Caki2 (cell line): ENCODE data around the gene PITPNM3. TPM values are rescaled to one million over a fixed set of nuclear protein-coding genes. Genes with fewer than 3 reads are reported as not detected.
"Not testable (repeated sequence)": the region's sequence is repeated elsewhere in the genome, so short reads cannot be mapped to it uniquely, and the experiment has no call there.

Source experiments
- DNase-seq: peaks from one replicate; pipeline ENCODE4 v3.0.0-alpha.2; 2015; ENCODE audit warnings: low read depth
- in situ Hi-C: cut with HindIII; loops from 2 replicates; pipeline ENCODE4 v1.10.0; 2016; ENCODE audit warnings: low sequenced_read_pairs, low pct_unique_long_range_greater_than_20kb, mixed read lengths
- total RNA-seq: library from RNA; depleted of rRNA; stranded (reverse); fragments of >200 nt; shearing (Covaris generic); gene quantifications from 2 replicates; pipeline ENCODE4 v1.2.3, GENCODE V29; 2014; ENCODE audit warnings: low replicate concordance

PITPNM3 gene
- total RNA-seq, 1 experiment from 2014 or later = 2.2 TPM

DNA sequence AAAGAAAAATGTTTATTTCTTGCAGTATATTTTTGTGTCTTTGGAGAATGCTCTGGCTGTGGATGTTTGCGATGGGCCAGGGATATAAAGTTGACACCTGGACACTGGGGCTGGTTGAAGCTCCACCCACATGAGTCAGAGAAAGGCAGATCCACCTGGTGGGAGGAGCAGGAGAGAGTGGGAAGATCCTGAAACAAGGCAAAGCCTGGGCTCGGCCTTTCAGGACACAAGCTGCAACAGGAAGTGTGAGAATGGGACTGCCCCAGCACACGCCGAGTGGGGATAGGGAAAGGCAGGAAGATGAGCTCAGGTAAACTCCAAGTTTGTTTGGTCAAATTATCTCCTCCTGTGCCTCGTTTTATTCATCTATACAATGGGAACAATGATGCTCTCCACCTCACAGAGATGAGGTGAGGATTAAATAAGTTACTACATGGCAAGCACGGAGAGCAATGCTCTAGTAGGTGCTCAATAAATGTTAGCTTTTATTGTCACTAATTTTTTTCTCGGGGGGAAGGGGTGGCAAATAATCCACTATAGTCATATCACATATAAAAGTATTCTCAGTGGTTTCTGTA lies 21.4 kb upstream of the PITPNM3 start:
- DNase-seq = peak; percentile 19
- in situ Hi-C loops = no loop called here

DNA sequence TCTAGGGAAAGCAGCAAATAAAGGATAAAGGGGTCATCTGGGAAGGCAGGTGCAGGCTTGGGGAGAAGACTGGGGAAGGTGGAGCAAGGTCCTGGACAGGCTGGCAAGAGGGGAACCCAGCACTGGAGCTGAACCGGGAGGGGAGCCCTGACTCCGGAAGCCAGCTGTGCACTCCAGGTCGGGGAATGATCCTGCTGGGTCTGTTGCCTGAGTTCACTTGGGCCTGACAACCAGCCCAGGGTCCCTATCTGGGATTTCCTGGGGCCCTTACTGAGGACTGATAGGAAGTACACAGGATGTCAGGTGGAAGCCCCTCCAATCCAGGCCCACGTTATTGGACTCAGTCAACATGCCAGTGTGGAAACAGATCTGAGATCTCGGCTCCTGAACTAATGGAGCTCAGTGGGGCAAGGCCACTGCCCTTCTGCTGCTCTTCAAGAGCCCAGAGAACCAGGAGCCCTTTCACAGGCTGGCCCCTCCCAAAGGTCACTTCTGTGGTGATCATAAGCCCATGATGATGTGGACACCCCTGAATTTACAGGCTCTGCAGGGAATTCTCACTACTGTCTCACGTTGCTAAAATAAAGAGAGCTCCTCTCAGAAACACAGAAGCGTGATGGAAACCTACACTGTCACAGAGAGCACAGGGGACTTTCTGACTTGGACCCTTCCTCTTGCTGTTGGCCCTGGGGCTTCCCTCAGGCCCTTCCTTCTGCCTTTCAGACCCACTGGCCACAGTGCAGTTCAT lies 19.9 kb upstream of the PITPNM3 start:
- no peak for DNase-seq
- in situ Hi-C loops = no loop called here

DNA sequence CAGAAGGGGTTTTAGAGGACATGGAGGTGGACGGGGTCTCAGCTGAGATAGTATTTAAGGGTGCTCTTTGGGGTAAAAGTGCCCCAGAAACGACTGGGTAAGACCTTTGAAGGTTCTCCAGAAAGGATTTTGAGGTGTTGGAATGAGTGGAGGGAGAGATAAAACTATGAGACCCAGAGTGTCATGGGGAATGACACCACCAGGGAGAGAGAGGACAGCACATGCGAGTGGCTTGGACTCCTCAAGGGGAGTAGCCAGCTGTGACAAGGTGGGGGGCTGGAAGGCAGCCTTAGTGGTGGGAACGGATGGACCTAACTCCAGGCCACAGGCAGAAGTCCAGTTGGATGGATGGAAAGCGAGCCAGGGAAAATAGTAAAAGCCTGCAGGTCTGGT lies 19.2 kb upstream of the PITPNM3 start:
- no peak for DNase-seq
- in situ Hi-C loops = no loop called here

DNA sequence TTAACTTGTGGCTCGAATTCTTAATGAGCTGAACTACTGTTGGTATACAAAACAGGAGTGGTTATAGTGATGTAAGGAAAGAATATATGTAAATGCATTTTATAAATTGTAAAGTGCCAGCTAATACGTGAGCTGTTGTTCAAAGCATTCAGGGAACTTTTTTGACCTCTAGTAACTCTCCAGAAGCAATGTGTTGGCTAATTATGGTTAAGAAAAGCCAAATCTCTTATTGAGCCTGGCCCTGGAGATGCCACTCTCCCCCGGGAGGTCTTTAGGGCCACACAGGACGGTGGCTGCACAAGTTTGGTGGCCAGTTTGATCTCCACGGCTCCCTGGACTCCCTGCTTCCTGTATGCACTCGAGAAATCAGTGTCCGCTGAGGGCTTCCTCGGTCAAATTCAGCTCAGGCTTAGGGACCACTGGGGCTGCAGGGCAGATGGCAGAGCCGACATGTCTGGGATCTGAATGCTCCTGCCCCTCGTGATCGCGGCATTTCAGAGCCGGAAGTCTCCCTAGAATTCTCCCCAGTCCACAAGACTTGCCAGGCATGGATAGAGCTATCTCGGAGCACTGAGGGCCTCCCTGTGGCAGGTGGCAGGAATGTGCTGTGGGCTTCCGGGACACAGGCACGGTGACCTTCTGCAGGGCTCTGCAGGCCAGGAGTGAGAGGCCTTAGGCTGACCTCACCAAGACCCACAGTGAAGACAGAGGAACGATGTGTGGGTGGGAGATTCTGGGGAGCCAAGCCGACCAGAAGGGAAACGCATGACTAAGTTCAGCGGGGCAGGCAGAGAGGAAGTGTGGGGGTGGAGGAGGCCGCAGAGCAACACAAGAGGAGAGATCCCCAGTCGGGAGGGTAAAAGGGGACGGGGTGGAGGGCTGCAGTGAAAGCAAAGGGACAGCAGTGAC lies 18.6 kb upstream of the PITPNM3 start:
- in situ Hi-C loops = no loop called here
- no peak for DNase-seq

DNA sequence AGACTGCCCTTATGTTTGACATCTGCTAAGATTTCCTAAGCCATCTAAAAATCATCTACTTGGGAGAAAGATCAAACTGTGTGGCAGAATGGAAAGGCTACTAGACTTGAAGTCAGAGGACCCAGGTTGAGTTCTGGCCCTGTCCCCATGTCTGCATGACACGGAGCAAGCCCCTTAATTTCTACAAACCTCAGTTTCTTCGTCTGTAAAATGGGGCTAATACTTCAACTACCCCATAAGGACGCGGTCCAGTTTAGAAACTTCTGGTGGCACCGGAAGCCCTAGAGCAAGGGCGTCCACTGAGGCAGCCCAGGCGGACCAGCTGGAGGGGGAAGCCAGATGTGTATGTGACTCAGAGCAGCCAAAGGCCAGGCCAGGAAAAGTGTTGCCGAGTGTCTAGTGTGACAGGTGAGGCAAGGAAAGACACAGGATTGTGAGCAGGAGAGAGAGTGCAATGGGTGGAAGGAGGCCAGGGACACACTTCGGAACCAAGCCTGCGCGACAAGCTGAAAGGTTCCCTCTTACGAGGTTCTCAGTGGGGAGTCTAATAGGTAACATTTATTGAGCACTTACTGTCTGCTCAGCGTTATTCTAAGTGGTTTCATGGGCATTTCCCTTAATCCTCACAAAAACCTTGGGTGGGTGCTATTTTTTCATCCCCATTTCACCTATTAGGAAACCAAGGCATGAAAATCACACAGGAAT lies 17.8 kb upstream of the PITPNM3 start:
- DNase-seq = no peak
- in situ Hi-C loops = no loop called here

DNA sequence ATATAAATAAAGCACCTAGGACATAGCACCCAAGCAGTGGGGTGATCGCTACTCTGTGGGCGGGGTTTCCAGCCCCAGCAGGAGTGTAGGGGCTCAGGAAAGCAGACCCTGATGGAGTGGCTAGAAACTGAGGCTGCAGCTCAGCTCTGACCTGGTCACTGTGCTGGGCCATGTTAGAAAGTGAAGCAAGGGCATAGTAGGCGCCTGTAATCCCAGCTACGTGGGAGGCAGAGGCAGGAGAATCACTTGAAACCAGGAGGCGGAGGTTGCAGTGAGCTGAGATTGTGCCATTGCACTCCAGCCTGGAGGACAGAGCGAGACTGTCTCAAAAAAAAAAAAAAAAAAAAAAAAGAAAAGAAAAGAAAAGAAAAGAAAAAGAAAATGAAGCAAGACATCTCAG lies 17.1 kb upstream of the PITPNM3 start:
- in situ Hi-C loops, DNase-seq: not testable (repeated sequence)

DNA sequence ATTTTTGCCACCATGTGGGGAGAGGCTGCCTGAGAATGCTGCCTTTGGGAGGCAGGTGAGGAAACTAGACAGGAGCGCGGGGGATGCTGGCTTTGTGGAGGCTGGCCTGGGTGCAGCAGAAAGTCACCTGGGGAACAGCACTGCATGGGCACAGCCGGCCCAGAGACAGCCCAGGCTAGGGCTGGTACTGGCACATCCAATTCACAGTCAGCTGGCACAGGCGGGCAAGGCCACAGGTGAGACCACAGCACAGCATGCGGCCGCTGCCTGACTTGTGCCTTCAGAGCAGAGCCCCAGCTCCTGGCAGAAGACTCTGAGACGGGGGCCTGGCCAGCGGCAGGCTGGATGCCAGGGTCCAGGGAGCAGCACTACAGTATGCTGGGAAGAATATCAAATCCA lies 16.6 kb upstream of the PITPNM3 start:
- no peak for DNase-seq
- in situ Hi-C loops = no loop called here

DNA sequence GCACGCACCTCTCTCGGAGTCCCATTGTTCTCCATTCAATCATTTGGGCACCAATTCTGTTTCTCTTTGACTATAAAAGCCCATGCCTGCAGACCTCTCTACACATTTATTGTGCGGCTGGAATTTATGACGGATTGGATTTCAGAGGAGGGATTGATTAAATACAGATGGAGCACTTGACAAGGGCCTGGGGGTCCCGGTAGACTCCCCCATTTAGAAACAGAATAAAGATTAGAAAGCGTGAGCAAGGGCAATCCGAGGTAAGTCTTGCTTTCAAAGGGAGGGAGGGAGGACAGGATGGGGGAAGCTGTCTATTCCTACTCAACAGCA lies 15.1 kb upstream of the PITPNM3 start:
- in situ Hi-C loops = no loop called here
- DNase-seq = no peak

DNA sequence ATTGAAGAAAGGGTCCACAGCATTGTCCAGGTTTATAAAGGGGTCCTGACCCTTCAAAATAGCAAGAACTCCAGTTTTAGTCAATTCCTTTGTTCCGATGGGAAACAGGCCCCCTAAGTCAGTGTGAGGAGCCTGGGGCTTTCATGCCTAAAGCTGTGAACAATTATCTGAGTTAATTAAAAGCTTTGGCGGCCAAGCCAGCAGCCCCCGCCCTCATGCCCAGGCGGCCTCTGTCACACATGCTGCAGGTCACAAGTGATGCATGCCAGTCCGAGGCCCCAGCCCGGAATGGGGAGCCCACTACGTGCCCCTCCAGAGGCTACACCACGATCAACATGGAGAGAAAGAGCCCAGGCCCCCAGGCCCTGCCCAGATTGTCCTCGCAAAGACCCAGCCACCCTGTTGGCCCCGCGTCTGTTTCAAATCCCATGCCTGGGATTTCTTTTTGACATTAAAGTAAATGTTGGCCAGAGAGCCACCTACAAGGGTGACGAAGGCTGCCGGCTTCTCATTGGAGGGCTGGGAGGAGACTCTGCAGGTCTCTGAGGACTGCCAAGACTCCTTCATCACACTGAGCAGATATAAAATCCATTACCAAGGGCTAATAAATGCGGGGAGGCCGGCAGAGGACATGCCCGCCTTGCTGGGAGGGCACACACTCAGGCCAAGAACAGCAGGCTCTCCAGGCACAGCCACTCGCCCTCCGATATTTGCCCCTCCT lies 14.5 kb upstream of the PITPNM3 start:
- no peak for DNase-seq
- in situ Hi-C loops = no loop called here

DNA sequence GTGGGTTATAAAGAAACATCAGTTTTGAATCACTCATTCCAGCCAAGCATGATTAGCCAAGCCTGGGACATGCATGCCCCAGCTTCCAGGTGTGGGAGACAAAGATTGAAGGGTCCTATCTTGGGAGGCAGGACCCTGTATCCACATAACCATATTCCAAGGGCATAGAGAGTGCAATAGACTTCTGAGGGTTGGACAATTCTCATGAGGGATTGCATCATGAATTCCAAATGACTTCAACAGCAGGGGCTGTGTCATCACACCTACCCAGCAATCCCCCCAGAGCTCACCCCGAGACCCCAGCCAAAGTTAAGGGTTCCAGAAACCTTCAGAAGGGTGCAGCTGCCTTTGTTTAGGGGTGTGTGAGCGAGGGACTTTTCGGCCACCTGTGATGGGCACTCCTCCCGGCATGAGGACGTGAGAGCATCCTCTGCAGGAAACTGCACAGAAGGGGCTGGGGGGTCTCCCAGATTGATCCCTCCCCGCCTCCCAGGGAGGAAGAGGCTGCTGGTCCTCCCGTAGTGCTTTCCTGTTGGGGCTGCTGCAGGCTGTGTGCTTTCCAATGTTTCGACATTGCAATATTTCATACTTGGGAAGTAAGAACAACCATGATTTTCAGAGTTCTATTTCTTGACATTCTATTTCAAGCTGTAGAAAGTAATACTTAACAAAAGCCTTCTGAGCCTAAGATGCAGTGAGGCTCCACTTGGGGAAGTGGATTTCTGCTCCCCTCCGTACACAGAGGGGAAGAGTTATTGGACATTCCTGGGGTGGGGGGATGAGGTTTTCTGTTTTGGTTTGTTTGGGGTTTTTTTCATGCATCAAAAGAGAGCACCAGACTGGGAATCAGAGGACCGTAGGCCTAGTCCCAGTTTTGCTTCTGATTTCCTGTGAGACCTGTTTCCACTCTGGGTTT lies 13.3 kb upstream of the PITPNM3 start:
- in situ Hi-C loops = no loop called here

DNA sequence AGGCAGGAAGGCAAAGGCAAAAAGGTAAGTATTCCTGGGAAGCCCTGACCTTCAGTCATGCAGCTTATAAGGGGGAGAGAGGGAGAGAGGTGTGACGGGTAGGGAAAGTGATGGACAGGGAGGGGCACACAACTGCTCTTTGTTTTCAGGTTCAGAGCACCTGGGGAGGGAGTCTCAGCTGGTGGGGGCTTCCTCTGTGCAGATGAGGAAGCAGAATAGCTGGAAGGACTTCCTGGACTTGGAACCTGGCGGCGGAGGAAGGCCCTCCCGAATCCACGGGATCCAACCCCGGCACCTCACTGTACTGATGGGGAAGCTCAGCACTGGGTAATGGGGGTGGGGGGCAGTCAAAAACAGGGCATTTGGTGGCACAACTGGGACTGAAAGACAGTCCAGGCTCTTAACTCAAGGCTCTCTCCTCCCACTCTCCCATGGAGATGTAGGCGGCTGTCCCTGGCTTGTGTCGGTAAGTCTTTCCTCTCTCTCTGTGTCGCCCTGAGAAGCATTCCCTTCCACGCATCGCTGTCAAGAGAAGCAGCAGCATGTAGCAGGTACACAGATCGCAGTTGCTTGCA lies 11.9 kb upstream of the PITPNM3 start:
- in situ Hi-C loops = no loop called here

More for the DNA sequence above, 13.3 kb upstream of the PITPNM3 start:
- DNase-seq = no peak

DNA sequence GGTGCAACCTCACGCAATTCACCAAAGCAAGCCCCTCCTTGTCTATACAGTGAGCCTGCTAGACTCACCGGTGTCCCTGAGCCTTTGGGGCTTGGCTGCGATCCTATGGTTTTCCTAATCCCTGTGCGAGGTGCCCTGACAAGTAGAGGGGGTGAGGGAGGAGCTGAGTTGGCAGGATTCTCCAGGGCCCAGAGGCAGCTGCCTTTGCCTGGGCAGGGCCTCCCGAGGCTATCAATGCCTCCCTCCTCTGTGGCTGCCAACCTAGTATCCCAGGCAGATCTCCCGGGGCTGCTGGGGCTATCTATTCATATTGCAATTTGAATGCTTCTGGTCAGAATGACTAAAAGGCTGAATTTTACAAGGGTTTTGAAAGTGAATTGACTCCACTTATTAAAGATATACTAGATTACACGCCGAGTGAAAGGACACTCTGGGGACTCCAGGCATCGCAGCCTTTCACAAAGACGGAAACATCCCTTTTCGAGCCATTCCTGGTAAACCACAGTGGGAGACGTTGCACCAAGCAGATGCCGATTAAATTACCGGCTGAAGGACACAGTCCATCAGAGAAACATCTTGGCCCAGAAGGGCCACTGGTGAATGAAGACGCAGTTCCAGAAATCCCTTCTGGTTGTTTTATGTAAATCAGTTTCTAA lies 11.3 kb upstream of the PITPNM3 start:
- DNase-seq = no peak
- in situ Hi-C loops = no loop called here

More for the DNA sequence above, 11.9 kb upstream of the PITPNM3 start:
- DNase-seq = no peak

DNA sequence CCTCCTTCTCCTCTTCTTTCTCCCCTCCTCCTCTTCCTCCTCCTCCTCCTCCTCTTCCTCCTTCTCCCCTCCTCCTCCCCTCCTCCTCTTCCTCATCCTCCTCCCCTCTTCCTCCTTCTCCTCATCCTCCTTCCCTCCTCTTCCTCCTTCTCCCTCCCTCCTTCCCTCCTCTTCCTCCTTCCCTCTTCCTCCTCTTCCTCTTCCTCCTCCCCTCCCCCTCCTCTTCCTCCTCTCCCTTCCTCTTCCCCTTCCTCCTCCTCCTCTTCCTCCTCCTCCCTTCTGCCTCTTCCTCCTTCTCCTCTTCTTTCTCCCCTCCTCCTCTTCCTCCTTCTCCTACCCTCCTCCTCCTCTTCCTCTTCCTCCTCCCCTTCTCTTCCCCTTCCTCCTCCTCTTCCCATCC lies 5.1 kb upstream of the PITPNM3 start:
- no peak for DNase-seq
- in situ Hi-C loops = no loop called here

DNA sequence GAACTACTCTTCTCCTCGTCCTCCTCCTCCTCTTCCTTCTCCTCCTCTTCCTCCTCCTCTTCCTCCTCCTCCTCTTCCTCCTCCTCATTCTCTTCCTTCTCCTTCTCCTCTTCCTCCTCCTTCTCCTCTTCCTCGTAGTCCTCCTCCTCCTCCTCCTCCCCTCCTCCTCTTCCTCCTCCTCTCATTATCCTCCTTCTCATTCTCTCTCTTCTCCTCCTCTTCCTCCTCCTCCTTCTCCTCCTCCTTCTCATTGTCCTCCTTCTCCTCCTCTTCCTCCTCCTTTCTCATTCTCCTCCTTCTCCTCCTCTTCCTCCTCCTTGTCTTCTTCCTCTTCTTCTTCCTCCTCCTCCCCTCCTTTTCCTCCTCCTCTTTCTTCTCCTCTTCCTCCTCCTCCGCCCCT lies 4.1 kb upstream of the PITPNM3 start:
- in situ Hi-C loops = no loop called here
- no peak for DNase-seq

DNA sequence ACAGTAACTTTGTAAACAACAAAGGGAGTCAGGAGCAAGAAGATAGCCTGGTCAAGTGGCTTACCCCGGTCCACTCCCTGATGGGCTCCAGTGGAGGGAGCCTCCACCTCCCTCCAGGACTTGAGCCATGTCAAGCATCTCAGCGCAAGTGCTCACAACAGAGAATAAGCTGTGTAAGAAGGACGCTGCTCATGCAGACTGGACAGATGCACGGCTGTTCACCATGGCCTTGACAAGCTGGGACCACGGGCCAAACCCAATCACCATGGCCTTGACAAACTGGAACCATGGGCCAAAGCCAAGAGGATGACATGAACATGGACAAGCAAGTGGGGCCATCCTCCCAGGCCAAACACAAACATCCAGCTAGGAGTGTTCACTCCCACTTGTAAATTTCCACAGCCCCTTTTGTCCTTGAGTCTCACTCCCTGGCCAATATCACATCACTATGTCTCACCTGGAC lies 3.4 kb upstream of the PITPNM3 start:
- DNase-seq = no peak
- in situ Hi-C loops = no loop called here
